CD4-positive, alpha-beta memory T cell (primary cell): ENCODE data around the gene SORCS2. TPM values are rescaled to one million over a fixed set of nuclear protein-coding genes. Genes with fewer than 3 reads are reported as not detected.
A peak's percentile ranks its signal among the peaks of the same experiment; 100 is the strongest.

ENCODE experiments used
- CTCF ChIA-PET: fragments of 350-600 bp; sonication (Branson Sonifier 250); formaldehyde crosslinking; loops from one replicate; lab custom pipeline; 2021; ENCODE audit warnings: inconsistent platforms; ENCODE audit not compliant: partially characterized antibody; lab: Charles Lee
- POLR2A ChIA-PET: fragments of 350-600 bp; sonication (Branson Sonifier 250); formaldehyde crosslinking; loops from one replicate; lab custom pipeline; 2021; ENCODE audit not compliant: partially characterized antibody; lab: Charles Lee
- DNase-seq, 5 donors: peaks; one replicate each; pipeline versions ENCODE4 v3.0.0 to v3.0.0-alpha.2; 2020 to 2022; ENCODE audit warnings: mixed read lengths in 1 of 5
- H3K27ac ChIP-seq: one replicate; pipeline ENCODE4 v1.7.0; 2013; ENCODE audit warnings: low read depth, low read length
- H3K27me3 ChIP-seq: 2 replicates; pipeline ENCODE4 v1.7.0; 2013; ENCODE audit warnings: mild to moderate bottlenecking, low read length, moderate library complexity; ENCODE audit not compliant: insufficient read depth
- H3K36me3 ChIP-seq: 2 replicates; pipeline ENCODE4 v1.7.0; 2013; ENCODE audit warnings: mild to moderate bottlenecking, low read length, moderate library complexity; ENCODE audit not compliant: insufficient read depth
- H3K4me1 ChIP-seq: 2 replicates; pipeline ENCODE4 v1.7.0; 2013; ENCODE audit warnings: mild to moderate bottlenecking, low read length, moderate library complexity; ENCODE audit not compliant: insufficient read depth
- H3K4me3 ChIP-seq, 2 donors: one replicate each; pipeline ENCODE4 v1.7.0; 2013; ENCODE audit warnings: low read length in 2 of 2, mild to moderate bottlenecking in 1 of 2
- H3K9me3 ChIP-seq, 2 donors: one replicate each; pipeline ENCODE4 v1.7.0; 2013; ENCODE audit warnings: low read length in 2 of 2, control low read depth in 1 of 2; ENCODE audit not compliant: control insufficient read depth in 1 of 2
- H3K27ac Mint-ChIP-seq, 7 donors: one replicate each; pipeline ENCODE4 v1.8.0; 2020 to 2021; ENCODE audit warnings: mixed read lengths in 7 of 7, mild to moderate bottlenecking in 6 of 7, inconsistent platforms in 3 of 7, moderate library complexity in 3 of 7
- H3K27me3 Mint-ChIP-seq, 2 donors: one replicate each; pipeline ENCODE4 v1.8.0; 2020 to 2021; ENCODE audit warnings: mixed read lengths in 2 of 2
- H3K36me3 Mint-ChIP-seq, 2 donors: one replicate each; pipeline ENCODE4 v1.8.0; 2020 to 2021; ENCODE audit warnings: mixed read lengths in 2 of 2, inconsistent platforms in 1 of 2, mild to moderate bottlenecking in 1 of 2
- H3K4me1 Mint-ChIP-seq, 4 donors: one replicate each; pipeline ENCODE4 v1.8.0; 2020 to 2021; ENCODE audit warnings: mixed read lengths in 4 of 4, mild to moderate bottlenecking in 1 of 4
- H3K4me3 Mint-ChIP-seq, 8 donors: one replicate each; pipeline ENCODE4 v1.8.0; 2020 to 2021; ENCODE audit warnings: mixed read lengths in 8 of 8, mild to moderate bottlenecking in 7 of 8, moderate library complexity in 6 of 8, inconsistent platforms in 3 of 8
- H3K9me3 Mint-ChIP-seq, 8 donors: one replicate each; pipeline ENCODE4 v1.8.0; 2020 to 2021; ENCODE audit warnings: mixed read lengths in 8 of 8, mild to moderate bottlenecking in 5 of 8, inconsistent platforms in 3 of 8, moderate library complexity in 1 of 8
- intact Hi-C: fragments of 100-400 bp; cut with micrococcal nuclease; formaldehyde crosslinking; loops from one replicate; pipeline ENCODE4 v1.15.1; 2023
- polyA plus RNA-seq, 2 donors: library from polyadenylated mRNA; unstranded; fragments of 300-500 nt; fragmentation: Illumina TruSeq; gene quantifications; one replicate each; pipeline ENCODE4 v1.2.3, GENCODE V29; 2021
- total RNA-seq, 2 experiments: library from RNA; stranded (reverse); gene quantifications; one replicate each; pipeline ENCODE4 v1.2.3, GENCODE V29; 2021

SORCS2 gene
- total and polyA plus RNA-seq, 4 experiments from 2014 or later = not detected

- intact Hi-C loops = no loop called here
- H3K27ac ChIP-seq = no peak overlapping the region
- Mint-ChIP-seq H3K9me3 (peaks cover 0 to 4% (median under 1%) of the 10 kb centered on the region in 8 donors), H3K4me3 (peak overlapping the region in 1 of 8 donors; percentile 66), H3K36me3 (no peaks in the 10 kb centered on the region), H3K4me1 (peaks cover 0 to 6% (median 2%) of the 10 kb centered on the region in 4 donors), H3K27me3 (peaks cover 16 to 19% of the 10 kb centered on the region in 2 donors), H3K27ac (no peak overlapping the region)
- POLR2A ChIA-PET = no interaction called here
- H3K9me3 ChIP-seq = no peaks in the 10 kb centered on the region
- no peak for DNase-seq
- CTCF ChIA-PET = no interaction called here
- H3K27me3 ChIP-seq = no peaks in the 10 kb centered on the region
- H3K4me3 ChIP-seq = no peak overlapping the region
- H3K4me1 ChIP-seq = no peaks in the 10 kb centered on the region
- no peaks in the 10 kb centered on the region for H3K36me3 ChIP-seq
Observed at GRCh38 chr4:7186516-7187167, 5.7 kb upstream of the SORCS2 start.

GRCh38 chr4:7187168-7187535 lies 5.2 kb upstream of the SORCS2 start:
- Histone ChIP-seq H3K9me3 (no peaks in the 10 kb centered on the region), H3K4me1 (no peaks in the 10 kb centered on the region), H3K27me3 (no peaks in the 10 kb centered on the region), H3K4me3 (no peak overlapping the region), H3K36me3 (no peaks in the 10 kb centered on the region), H3K27ac (no peak overlapping the region)
- ChIA-PET CTCF (interaction anchor here (1.7 kb wide), 1 partner anchor 11 kb away, joined by 4 read pairs; no protein-coding TSS in a partner anchor), POLR2A (no interaction called here)
- H3K27me3 Mint-ChIP-seq = peaks cover 18 to 21% of the 10 kb centered on the region in 2 donors
- H3K36me3 Mint-ChIP-seq = no peaks in the 10 kb centered on the region
- H3K4me3 Mint-ChIP-seq = peak overlapping the region in 1 of 8 donors; percentile 66
- intact Hi-C loops = no loop called here
- no peak overlapping the region for H3K27ac Mint-ChIP-seq
- H3K9me3 Mint-ChIP-seq = peaks cover 0 to 4% (median 0%) of the 10 kb centered on the region in 8 donors
- peaks cover 0 to 6% (median 2%) of the 10 kb centered on the region in 4 donors for H3K4me1 Mint-ChIP-seq
- DNase-seq = no peak

- Histone ChIP-seq H3K27ac (no peak overlapping the region), H3K9me3 (no peaks in the 10 kb centered on the region), H3K4me3 (no peak overlapping the region), H3K27me3 (no peaks in the 10 kb centered on the region), H3K36me3 (no peaks in the 10 kb centered on the region), H3K4me1 (no peaks in the 10 kb centered on the region)
- Mint-ChIP-seq H3K4me3 (no peak overlapping the region), H3K27me3 (peaks cover 18 to 21% of the 10 kb centered on the region in 2 donors), H3K4me1 (peaks cover 0 to 6% (median 2%) of the 10 kb centered on the region in 4 donors), H3K9me3 (peaks cover 0 to 4% (median 0%) of the 10 kb centered on the region in 8 donors), H3K36me3 (no peaks in the 10 kb centered on the region), H3K27ac (no peak overlapping the region)
- ChIA-PET POLR2A (no interaction called here), CTCF (interaction anchor here (1.7 kb wide), 1 partner anchor 10 kb away, joined by 4 read pairs; no protein-coding TSS in a partner anchor)
- no peak for DNase-seq
- intact Hi-C loops = no loop called here
Observed at GRCh38 chr4:7187691-7188090, 4.6 kb upstream of the SORCS2 start.

GRCh38 chr4:7189066-7189465 lies 3.3 kb upstream of the SORCS2 start:
- H3K36me3 ChIP-seq = no peaks in the 10 kb centered on the region
- H3K4me1 Mint-ChIP-seq = peaks cover 0 to 2% (median 0%) of the 10 kb centered on the region in 4 donors
- H3K27me3 Mint-ChIP-seq = peaks cover 16 to 25% of the 10 kb centered on the region in 2 donors
- peaks cover 4% of the 10 kb centered on the region for H3K4me1 ChIP-seq
- H3K9me3 Mint-ChIP-seq = no peaks in the 10 kb centered on the region
- DNase-seq = no peak
- H3K36me3 Mint-ChIP-seq = no peaks in the 10 kb centered on the region
- no peak overlapping the region for H3K4me3 Mint-ChIP-seq
- H3K27ac ChIP-seq = no peak overlapping the region
- no peak overlapping the region for H3K4me3 ChIP-seq
- no peaks in the 10 kb centered on the region for H3K9me3 ChIP-seq
- intact Hi-C loops = no loop called here
- H3K27ac Mint-ChIP-seq = no peak overlapping the region
- ChIA-PET CTCF (no interaction called here), POLR2A (no interaction called here)
- H3K27me3 ChIP-seq = peaks cover 2% of the 10 kb centered on the region

GRCh38 chr4:7189475-7190277 lies 2.7 kb upstream of the SORCS2 start:
- H3K4me1 Mint-ChIP-seq = peaks cover 0 to 5% (median under 1%) of the 10 kb centered on the region in 4 donors
- no peaks in the 10 kb centered on the region for H3K9me3 Mint-ChIP-seq
- intact Hi-C loops = loop anchor here (2.0 to 5.0 kb wide), 2 partner anchors 529 to 798 kb away; no protein-coding TSS in a partner anchor
- Histone ChIP-seq H3K4me3 (no peak overlapping the region), H3K36me3 (no peaks in the 10 kb centered on the region), H3K4me1 (peaks cover 4% of the 10 kb centered on the region), H3K27ac (no peak overlapping the region), H3K9me3 (no peaks in the 10 kb centered on the region), H3K27me3 (peaks cover 4% of the 10 kb centered on the region)
- no peak overlapping the region for H3K27ac Mint-ChIP-seq
- peaks cover 22 to 30% of the 10 kb centered on the region in 2 donors for H3K27me3 Mint-ChIP-seq
- DNase-seq = no peak
- POLR2A ChIA-PET = no interaction called here
- no peaks in the 10 kb centered on the region for H3K36me3 Mint-ChIP-seq
- H3K4me3 Mint-ChIP-seq = no peak overlapping the region
- CTCF ChIA-PET = no interaction called here

GRCh38 chr4:7190278-7190594 lies 2.1 kb upstream of the SORCS2 start:
- peaks cover 22 to 30% of the 10 kb centered on the region in 2 donors for H3K27me3 Mint-ChIP-seq
- H3K4me3 Mint-ChIP-seq = no peak overlapping the region

More at GRCh38 chr4:7190278-7190594, 2.1 kb upstream of the SORCS2 start:
- Mint-ChIP-seq H3K27ac (no peak overlapping the region), H3K4me1 (peaks cover 0 to 5% (median under 1%) of the 10 kb centered on the region in 4 donors), H3K36me3 (no peaks in the 10 kb centered on the region), H3K9me3 (no peaks in the 10 kb centered on the region)
- ChIA-PET POLR2A (no interaction called here), CTCF (no interaction called here)
- DNase-seq = no peak
- Histone ChIP-seq H3K27me3 (peaks cover 4% of the 10 kb centered on the region), H3K36me3 (no peaks in the 10 kb centered on the region), H3K27ac (no peak overlapping the region), H3K4me3 (no peak overlapping the region), H3K9me3 (no peaks in the 10 kb centered on the region), H3K4me1 (peaks cover 4% of the 10 kb centered on the region)
- intact Hi-C loops = loop anchor here (2.0 to 5.0 kb wide), 2 partner anchors 529 to 797 kb away; no protein-coding TSS in a partner anchor
